Keratinocyte (primary cell): ENCODE results near the gene HSPG2. TPM values are rescaled to one million over a fixed set of nuclear protein-coding genes. Genes with fewer than 3 reads are reported as not detected.

Source experiments
- DNase-seq: peaks from one replicate; pipeline ENCODE4 v3.0.0-alpha.2; 2011; ENCODE audit warnings: low read depth, missing footprints, low spot score
- FAIRE-seq: peaks from 2 replicates; lab custom pipeline; 2011; peaks lifted over from hg19 to GRCh38; lab: Jason Lieb, UNC
- H2AFZ ChIP-seq: 2 replicates; pipeline ENCODE4 v1.6.0; 2012; ENCODE audit warnings: low read length, control low read depth, inconsistent platforms; ENCODE audit not compliant: control insufficient read depth
- H3K27ac ChIP-seq: 2 replicates; pipeline ENCODE4 v1.5.1; 2011; ENCODE audit warnings: low read length; ENCODE audit not compliant: control insufficient read depth, insufficient read depth
- H3K27me3 ChIP-seq: 3 replicates; pipeline ENCODE4 v1.6.0; 2011; ENCODE audit warnings: low read length; ENCODE audit not compliant: control insufficient read depth, insufficient read depth; ENCODE audit errors: extremely low read depth
- H3K36me3 ChIP-seq, 2 experiments: 2 replicates in 1 of 2; 3 replicates in 1 of 2; pipeline ENCODE4 v1.5.1; 2011; ENCODE audit warnings: low read length in 2 of 2, mild to moderate bottlenecking in 1 of 2; ENCODE audit not compliant: control insufficient read depth in 2 of 2, insufficient read depth in 2 of 2; ENCODE audit errors: extremely low read depth in 1 of 2
- H3K4me1 ChIP-seq: 3 replicates; pipeline ENCODE4 v1.5.1; 2011; ENCODE audit warnings: low read length; ENCODE audit not compliant: control insufficient read depth, insufficient read depth; ENCODE audit errors: extremely low read depth
- H3K4me2 ChIP-seq: 3 replicates; pipeline ENCODE4 v1.6.0; 2011; ENCODE audit warnings: low read depth, low read length; ENCODE audit not compliant: control insufficient read depth, insufficient read depth; ENCODE audit errors: extremely low read depth
- H3K4me3 ChIP-seq, 3 experiments: fragments of 200-600 bp in 1 of 3; sonication (generic) in 1 of 3; 2 replicates in 2 of 3; 3 replicates in 1 of 3; pipeline ENCODE4 v1.5.1; 2011 to 2016; ENCODE audit warnings: low read length in 3 of 3, mild to moderate bottlenecking in 3 of 3, control low read depth in 2 of 3, inconsistent platforms in 1 of 3, low read depth in 1 of 3, mixed read lengths in 1 of 3, mixed run types in 1 of 3, moderate library complexity in 1 of 3; ENCODE audit not compliant: control insufficient read depth in 2 of 3, insufficient read depth in 2 of 3; ENCODE audit errors: extremely low read depth in 1 of 3
- H3K79me2 ChIP-seq: 2 replicates; pipeline ENCODE4 v1.6.0; 2012; ENCODE audit warnings: low read length; ENCODE audit not compliant: control insufficient read depth, insufficient read depth
- H3K9ac ChIP-seq: 3 replicates; pipeline ENCODE4 v1.6.0; 2011; ENCODE audit warnings: low read length; ENCODE audit not compliant: control insufficient read depth, insufficient read depth; ENCODE audit errors: extremely low read depth
- H3K9me1 ChIP-seq: 3 replicates; pipeline ENCODE4 v1.6.0; 2011; ENCODE audit warnings: low read length; ENCODE audit not compliant: control insufficient read depth, insufficient read depth; ENCODE audit errors: extremely low read depth
- H3K9me3 ChIP-seq: 2 replicates; pipeline ENCODE4 v1.5.1; 2012; ENCODE audit warnings: low read depth, low read length; ENCODE audit not compliant: control insufficient read depth
- H4K20me1 ChIP-seq: 3 replicates; pipeline ENCODE4 v1.6.0; 2011; ENCODE audit warnings: low read length; ENCODE audit not compliant: control insufficient read depth, insufficient read depth; ENCODE audit errors: extremely low read depth
- EZH2 ChIP-seq: IDR thresholded peaks from one replicate; pipeline ENCODE4 v1.6.1; 2012; ENCODE audit warnings: inconsistent platforms, mild to moderate bottlenecking, low read length, moderate library complexity
- dilution Hi-C: fragments of 300-500 bp; cut with MboI; formaldehyde crosslinking; loops from one replicate; pipeline ENCODE4 v1.7.0; 2020; ENCODE audit warnings: low sequenced_read_pairs; ENCODE audit not compliant: extremely low pct_ligation_motif_present
- polyA plus RNA-seq, 5 experiments: library from polyadenylated mRNA; depleted of rRNA in 3 of 5; stranded (reverse) in 3 of 5; stranded (forward) in 1 of 5; unstranded in 1 of 5; fragments of >200 nt; gene quantifications; 1 replicate in 1 of 5; 2 replicates in 3 of 5; 3 replicates in 1 of 5; pipeline versions ENCODE4 v1.2.1 to v1.2.3, GENCODE V29; 2011 to 2012; ENCODE audit warnings: missing spikeins in 2 of 5, low read depth in 1 of 5, low replicate concordance in 1 of 5
- TF ChIP-seq, protein P1 (sequence below), 3 experiments: IDR thresholded peaks in 1 of 3; conservative IDR thresholded peaks in 1 of 3; optimal IDR thresholded peaks in 1 of 3; 2 replicates in 2 of 3; 3 replicates in 1 of 3; pipeline versions ENCODE3 to v1.5.1; 2011; ENCODE audit warnings: low read length in 3 of 3, mild to moderate bottlenecking in 3 of 3, moderate library complexity in 2 of 3, control low read depth in 1 of 3, inconsistent platforms in 1 of 3; ENCODE audit not compliant: insufficient read depth in 2 of 3; ENCODE audit errors: extremely low read depth in 1 of 3

HSPG2 gene
- polyA plus RNA-seq, 1 donor (not counting 4 experiments of a cell fraction or from before 2014, with no cell fraction given), result 9.0 TPM

DNA sequence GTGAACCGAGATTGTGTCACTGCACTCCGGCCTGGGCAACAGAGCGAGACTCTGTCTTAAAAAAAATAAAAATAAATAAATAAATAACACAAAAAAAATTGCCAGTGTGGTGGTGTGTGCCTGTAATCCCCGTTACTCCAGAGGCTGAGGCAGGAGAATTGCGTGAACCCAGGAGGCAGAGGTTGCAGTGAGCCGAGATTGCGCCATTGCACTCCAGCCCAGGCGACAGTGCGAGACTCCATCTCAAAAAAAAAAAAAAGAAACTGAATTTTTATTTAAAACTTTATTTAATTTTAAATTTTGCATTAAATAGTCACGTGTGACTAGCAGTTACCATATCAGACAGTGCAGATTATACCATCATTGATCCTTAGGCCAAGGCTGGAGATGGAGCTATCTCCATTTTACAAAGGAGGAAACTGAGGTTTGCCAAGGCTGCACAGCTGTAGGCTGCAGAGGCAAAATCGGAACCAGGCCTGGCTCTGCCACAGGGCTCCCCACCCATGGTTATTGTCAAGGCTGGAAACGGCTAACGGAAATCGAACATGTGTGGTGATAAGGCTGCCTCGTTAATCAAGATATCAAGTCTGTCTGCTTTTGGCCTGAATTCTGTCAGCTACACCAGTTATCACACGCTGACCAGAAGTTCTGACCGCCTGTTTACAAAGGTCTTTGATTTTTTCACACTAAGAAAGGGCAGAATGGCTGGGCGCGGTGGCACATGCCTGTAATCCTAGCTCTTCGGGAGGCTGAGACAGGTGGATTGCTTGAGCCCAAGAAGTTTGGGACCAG lies 20.5 kb downstream of the HSPG2 start:
- FAIRE-seq (no peak), DNase-seq (no peak)
- H3K27ac ChIP-seq, result no peak overlapping the region
- peaks cover 12% of the 10 kb centered on the region for H3K4me1 ChIP-seq
- H3K4me2 ChIP-seq, result no peak overlapping the region
- TF ChIP-seq EZH2, result no peak
- TF ChIP-seq, protein P1, sequence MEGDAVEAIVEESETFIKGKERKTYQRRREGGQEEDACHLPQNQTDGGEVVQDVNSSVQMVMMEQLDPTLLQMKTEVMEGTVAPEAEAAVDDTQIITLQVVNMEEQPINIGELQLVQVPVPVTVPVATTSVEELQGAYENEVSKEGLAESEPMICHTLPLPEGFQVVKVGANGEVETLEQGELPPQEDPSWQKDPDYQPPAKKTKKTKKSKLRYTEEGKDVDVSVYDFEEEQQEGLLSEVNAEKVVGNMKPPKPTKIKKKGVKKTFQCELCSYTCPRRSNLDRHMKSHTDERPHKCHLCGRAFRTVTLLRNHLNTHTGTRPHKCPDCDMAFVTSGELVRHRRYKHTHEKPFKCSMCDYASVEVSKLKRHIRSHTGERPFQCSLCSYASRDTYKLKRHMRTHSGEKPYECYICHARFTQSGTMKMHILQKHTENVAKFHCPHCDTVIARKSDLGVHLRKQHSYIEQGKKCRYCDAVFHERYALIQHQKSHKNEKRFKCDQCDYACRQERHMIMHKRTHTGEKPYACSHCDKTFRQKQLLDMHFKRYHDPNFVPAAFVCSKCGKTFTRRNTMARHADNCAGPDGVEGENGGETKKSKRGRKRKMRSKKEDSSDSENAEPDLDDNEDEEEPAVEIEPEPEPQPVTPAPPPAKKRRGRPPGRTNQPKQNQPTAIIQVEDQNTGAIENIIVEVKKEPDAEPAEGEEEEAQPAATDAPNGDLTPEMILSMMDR (optimal IDR thresholded peaks at IDR 0.05 in 1 of 3, IDR thresholded peaks at IDR 0.05 in 1 of 3, conservative IDR thresholded peaks at IDR 0.05 in 1 of 3; ENCODE audit: extremely low read depth in 1 of 3, insufficient read depth in 2 of 3, low read length in 3 of 3), result no peak
- peaks cover 7 to 12% of the 10 kb centered on the region in 2 experiments for H3K36me3 ChIP-seq
- peaks cover 11% of the 10 kb centered on the region for H4K20me1 ChIP-seq
- H2AFZ ChIP-seq, result no peak overlapping the region
- no peaks in the 10 kb centered on the region for H3K9me3 ChIP-seq
- H3K4me3 ChIP-seq, result no peak overlapping the region
- peaks cover 7% of the 10 kb centered on the region for H3K79me2 ChIP-seq
- H3K27me3 ChIP-seq, result no peaks in the 10 kb centered on the region
- peaks cover 2% of the 10 kb centered on the region for H3K9me1 ChIP-seq
- dilution Hi-C loops, result no loop called here
- H3K9ac ChIP-seq, result no peak overlapping the region

DNA sequence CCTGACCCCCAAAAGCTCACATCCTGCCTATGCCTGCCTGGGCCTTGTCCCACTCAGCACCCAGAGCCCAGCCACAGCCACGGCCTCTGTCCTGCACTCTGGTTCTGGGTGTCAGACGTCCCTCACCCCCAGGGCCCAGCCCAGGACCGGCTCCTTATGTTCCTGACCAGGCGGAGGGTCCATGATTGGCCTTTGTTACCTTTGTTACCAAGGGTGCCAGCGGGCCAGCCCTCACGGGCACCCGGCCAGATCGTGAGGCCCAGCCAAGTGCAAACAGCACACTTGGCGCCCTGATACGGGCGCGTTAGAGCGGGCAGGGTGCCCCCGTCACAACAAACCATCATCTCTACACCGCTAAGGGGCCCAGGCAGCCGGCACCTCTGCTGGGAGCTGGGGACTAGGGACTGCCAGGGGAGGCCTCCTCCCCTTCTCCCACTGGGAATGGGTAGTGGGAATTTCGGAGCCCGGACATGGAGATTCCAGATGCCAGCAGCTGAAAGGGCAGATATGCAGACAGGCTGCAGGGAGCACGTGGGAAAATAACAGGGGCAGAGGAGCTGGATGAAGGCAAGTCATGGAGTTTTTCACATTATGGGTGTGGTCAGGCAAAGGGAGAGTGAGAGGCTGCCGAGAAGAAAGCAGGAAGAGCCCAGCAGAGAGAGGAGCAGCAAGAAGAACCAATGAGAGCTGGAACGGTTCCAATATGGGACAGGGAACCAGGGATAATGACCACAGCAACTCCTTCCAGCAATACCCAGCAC lies 22.1 kb downstream of the HSPG2 start:
- Histone ChIP-seq H4K20me1 (peaks cover 3% of the 10 kb centered on the region), H3K4me1 (peaks cover 22% of the 10 kb centered on the region), H3K9me1 (peaks cover 2% of the 10 kb centered on the region), H3K4me3 (no peak overlapping the region), H3K4me2 (no peak overlapping the region), H3K27ac (no peak overlapping the region), H3K27me3 (no peaks in the 10 kb centered on the region), H2AFZ (no peak overlapping the region), H3K9me3 (no peaks in the 10 kb centered on the region), H3K79me2 (peaks cover 4% of the 10 kb centered on the region), H3K9ac (no peak overlapping the region), H3K36me3 (peaks cover 7 to 10% of the 10 kb centered on the region in 2 experiments)
- dilution Hi-C loops, result no loop called here
- no peak for FAIRE-seq
- TF ChIP-seq, protein P1 (optimal IDR thresholded peaks at IDR 0.05 in 1 of 3, IDR thresholded peaks at IDR 0.05 in 1 of 3, conservative IDR thresholded peaks at IDR 0.05 in 1 of 3; ENCODE audit: extremely low read depth in 1 of 3, insufficient read depth in 2 of 3, low read length in 3 of 3), result no peak
- TF ChIP-seq EZH2, result no peak
- no peak for DNase-seq
